ENCODE results near the gene SLC2A5. TPM values are rescaled to one million over a fixed set of nuclear protein-coding genes. Genes with fewer than 3 reads are reported as not detected.

Gene SLC2A5
- polyA plus RNA-seq, 4 donors, result 0.60 to 1.1 (median 0.90) TPM

- no peak for DNase-seq (ENCODE audit: low read depth in 4 of 4, low spot score in 2 of 4)
Measured at GRCh38 chr1:9093581-9093980, 24.1 kb upstream of the SLC2A5 start.

DNA sequence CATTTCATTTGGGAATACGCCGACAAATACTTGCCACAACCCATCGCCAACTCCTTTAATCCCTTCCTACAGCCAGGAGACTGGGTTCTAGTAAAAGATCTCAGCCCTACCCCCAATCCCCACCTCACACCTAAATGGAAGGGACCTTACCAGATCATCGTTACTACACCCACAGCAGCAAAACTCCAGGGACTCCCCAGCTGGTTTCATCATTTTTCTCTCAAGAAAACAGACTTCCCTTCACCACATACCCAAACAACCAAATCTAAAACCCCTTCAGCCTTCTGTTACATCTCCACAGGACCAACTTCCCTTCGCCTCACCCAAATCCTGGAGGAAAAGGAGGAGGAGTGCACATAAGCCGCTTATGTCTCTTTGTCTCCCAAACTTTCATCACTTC, 23.7 kb upstream of the SLC2A5 start:
- no peak for DNase-seq (ENCODE audit: low read depth in 4 of 4, low spot score in 2 of 4)

GRCh38 chr1:9088807-9089206, 19.4 kb upstream of the SLC2A5 start:
- no peak for DNase-seq (ENCODE audit: low read depth in 4 of 4, low spot score in 2 of 4)

GRCh38 chr1:9087411-9088125, 18.1 kb upstream of the SLC2A5 start:
- DNase-seq (ENCODE audit: low read depth in 4 of 4, low spot score in 2 of 4), result no peak

- DNase-seq (ENCODE audit: low read depth in 4 of 4, low spot score in 2 of 4), result no peak
Measured at GRCh38 chr1:9086796-9087195, 17.4 kb upstream of the SLC2A5 start.

DNA sequence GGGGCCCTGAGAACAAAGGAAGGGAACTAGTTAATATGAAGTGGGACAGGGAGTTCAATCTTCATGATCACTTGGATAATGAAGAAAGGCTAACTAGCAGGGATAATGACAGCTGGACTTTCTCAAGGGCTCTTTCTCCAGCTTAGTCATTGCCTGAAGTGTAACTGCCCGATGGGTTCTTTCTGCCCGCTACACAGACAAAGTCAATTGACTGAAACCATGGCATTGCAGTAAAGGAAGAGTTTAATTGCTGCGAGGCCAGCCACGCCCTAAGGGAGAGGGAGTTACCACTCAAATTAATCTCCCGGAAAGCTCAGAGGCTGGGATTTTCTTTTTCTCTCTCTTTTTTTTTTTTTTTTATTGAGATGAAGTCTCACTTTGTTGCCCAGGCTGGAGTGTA, 16.6 kb upstream of the SLC2A5 start:
- DNase-seq (ENCODE audit: low read depth in 4 of 4, low spot score in 2 of 4), result no peak

DNA sequence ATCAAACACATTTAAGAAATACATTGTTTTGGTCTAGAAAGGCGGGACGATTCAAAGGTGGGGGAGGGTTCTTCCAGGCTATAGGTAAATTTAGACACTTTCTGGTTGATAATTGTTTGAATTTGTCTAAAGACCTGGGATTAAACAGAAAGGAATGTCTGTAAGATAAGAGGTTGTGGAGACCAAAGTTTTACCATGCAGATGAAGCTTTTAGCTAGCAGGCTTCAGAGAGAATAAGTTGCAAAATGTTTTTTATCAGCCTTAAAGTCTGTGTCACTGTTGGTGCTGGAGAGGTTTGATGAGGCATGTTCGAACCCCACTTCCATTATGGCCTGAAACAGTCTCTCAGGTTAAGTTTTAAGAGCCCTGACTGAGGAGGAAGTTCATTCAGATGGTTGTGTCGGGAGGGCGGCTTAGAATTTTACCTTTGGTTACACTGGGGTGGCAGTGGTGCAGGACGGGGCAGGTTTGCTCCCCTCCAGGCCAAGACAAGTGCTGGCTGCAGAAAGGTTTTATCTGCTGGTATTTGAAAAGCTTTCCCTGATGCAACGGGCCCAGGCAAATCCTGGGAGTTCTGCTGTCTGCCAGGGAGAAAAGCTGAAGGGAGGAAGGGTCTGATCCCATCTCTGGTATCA, 16.0 kb upstream of the SLC2A5 start:
- no peak for DNase-seq (ENCODE audit: low read depth in 4 of 4, low spot score in 2 of 4)

DNA sequence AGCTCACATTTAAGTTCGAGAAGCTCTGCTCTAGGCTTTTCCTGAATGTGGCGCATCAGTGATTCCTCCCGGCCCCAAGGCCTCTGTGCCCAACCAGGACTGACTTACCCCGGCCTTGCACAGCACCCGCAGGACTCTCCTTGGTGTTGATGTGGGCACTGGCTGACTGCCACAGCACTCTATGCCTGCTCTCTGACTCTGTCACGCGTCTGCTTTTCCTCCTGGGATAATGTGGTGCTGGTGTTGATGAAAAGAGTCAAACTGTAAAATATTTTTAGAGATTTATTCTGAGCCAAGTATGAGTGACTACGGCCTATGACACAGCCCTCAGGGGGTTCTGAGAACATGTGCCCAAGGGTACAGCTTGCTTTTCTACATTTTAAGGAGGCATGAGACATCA, 15.5 kb upstream of the SLC2A5 start:
- DNase-seq (ENCODE audit: low read depth in 4 of 4, low spot score in 2 of 4), result no peak

DNA sequence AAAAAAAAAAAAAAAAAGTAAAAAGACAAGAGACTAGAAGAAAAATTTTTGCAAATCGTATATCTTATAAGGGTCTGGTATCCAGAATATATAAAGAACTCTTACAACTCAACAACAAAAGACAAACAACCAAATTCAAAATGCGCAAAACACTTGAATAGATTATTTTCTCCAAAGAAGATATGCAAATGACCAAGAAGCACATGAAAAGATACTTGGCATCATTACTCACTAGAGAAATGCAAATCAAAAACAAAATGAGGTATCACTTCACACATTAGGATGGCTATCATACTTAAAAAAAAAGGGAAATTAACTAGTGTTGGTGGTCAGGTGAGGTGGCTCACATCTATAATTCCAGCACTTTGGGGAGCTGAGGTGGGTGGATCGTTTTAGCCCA, 12.0 kb upstream of the SLC2A5 start:
- no peak for DNase-seq (ENCODE audit: low read depth in 4 of 4, low spot score in 2 of 4)

DNA sequence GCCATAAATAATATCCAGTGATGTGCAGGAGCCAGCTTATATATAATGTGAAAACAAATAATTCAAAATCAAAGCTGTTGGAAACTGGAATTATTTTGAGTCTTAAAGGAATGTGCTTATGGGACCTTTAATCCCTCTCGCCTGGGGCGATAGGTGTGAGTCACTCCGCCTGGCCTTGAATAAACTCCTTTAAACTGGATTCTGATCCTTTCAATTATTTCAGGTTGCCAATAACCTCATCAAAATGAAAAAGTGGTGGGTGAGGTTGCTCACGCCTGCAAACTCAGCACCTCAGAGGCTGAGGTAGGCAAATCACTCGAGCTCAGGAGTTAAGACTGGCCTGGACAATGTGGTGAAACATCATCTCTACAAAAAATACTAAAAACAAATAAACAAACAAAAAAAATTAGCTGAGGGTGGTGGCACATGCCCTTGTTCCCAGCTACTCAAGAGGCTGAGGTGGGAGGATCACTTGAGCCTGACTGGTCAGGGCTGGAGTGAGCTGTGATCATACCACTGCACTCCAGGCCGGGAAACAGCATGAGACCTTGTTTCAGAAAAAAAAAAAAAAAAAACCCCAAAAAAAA, 11.4 kb upstream of the SLC2A5 start:
- DNase-seq (ENCODE audit: low read depth in 4 of 4, low spot score in 2 of 4), result no peak

DNA sequence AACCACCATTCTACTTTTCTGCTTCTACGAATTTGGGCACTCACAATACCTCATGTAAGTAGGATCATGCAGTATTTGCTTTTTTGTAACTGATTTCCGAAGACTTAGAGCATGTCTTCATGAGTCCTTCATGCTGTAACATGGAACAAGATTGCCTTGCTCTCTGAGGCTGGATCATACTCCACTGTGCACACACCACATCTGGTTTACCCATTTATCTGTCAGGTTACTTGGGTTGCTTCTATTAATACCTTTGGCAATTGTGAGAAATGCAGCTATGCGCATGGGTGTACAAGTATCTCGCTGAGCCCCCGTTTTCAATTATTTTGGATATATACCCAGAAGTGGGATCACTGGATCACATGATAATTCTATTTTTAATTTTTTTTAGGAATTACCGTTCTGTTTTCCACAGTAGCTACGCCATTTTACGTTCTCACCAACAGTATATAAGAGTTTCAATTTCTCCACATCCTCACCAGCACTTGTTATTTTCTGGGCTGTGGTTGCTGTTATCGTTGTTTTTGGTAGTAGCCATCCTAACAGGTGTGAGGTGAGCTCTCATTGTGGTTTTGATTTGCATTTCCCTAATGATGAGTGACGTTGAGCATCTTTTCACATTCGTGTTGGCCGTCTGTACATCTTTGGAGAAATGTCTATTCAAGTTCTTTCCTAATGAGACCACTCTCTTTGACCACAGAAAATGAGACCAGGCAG, 10.7 kb upstream of the SLC2A5 start:
- DNase-seq (ENCODE audit: low read depth in 4 of 4, low spot score in 2 of 4), result no peak

- no peak for DNase-seq (ENCODE audit: low read depth in 4 of 4, low spot score in 2 of 4)
Measured at GRCh38 chr1:9078752-9079500, 9.5 kb upstream of the SLC2A5 start.

DNA sequence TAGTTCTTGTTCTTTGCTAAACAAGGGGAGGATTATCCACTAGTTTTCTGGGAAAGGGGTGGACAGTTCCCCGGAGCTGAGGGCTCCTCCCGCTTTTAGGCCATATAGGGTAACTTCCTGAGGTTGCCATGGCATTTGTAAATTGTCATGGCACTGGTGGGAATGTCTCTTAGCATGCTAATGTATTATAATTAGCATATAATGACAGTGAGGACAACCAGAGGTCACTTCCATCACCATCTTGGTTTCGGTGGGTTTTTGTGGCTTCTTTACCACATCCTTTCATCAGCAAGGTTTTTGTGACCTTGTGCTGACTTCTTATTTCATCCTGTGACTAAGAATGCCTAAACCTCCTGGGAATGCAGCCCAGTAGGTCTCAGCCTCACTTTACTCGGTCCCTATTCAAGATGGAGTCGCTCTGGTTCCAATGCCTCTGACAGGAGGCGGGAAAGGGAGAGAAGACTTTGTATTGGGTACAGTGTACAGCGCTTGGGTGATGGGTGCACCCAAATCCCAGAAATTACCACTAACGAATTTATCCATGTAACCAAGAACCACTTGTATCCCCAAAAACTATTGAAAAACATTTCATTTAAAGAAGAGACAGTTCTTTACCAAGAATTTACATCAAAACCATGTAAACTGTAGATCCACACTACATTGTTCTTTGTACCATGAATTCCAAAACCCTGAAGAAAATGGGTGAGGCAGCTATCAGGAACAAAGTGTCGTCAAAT, 8.7 kb upstream of the SLC2A5 start:
- no peak for DNase-seq (ENCODE audit: low read depth in 4 of 4, low spot score in 2 of 4)

- peak; percentile 24 to 55 (median 50) for DNase-seq (ENCODE audit: low read depth in 4 of 4, low spot score in 2 of 4)
Measured at GRCh38 chr1:9075022-9075421, 5.6 kb upstream of the SLC2A5 start.

DNA sequence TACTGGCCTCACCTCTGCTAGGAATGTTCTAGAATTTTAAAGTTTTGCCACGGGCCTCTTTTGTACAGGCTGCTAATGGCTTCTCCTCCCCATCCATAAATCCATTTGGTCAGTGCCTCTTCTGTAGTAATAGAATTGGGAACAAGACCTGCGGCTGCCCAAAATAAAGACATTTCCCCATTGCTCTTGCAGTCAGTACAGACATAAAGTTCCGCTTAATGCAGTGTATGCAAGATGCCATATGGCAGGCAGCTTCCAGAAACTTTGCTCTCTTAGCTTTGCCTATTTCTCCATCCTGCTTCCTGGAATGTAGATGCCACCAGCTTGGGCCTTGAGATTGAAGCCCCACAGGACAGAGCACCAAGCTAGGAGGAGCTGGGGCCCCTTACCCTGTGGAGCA, 3.7 kb upstream of the SLC2A5 start:
- DNase-seq (ENCODE audit: low read depth in 4 of 4, low spot score in 2 of 4), result no peak

- no peak for DNase-seq (ENCODE audit: low read depth in 4 of 4, low spot score in 2 of 4)
Measured at GRCh38 chr1:9071554-9072235, 2.3 kb upstream of the SLC2A5 start.

DNA sequence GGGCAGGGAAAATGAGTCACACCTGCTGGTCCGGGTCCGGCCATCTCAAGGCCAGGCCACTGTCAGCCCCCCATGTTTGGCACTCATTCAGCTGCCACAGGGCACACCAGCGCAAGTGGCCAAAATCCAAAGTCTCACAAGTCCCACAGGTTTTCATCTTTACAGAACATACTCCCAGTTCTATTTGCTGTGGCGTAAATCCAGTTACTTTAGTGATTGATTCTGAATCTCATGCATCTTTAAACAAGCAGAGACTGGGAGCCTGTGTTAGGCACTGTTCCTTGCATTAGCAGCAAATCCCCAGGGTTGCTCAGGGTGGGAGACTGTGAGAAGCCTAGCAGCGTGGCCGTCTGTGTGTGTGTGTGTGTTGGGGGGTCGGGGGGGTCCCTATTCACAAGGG, 1.1 kb upstream of the SLC2A5 start:
- DNase-seq (ENCODE audit: low read depth in 4 of 4, low spot score in 2 of 4), result no peak

DNA sequence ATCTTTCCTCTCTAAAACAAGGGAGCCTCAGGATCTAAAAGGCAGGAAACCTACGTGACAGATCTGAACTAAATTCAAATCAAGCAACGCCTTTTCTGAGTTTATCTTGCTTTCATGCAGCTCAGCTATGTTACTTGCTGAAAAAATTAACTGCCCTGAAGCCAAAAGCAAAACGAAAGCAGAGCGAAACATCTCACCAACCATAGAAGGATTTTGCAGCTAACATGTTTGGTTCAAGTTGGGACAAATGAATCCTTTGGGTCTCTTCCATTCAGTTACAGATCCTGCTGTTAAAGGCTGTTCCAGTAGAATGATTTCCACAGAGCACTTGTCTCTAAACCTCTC, 482 bp downstream of the SLC2A5 start:
- no peak for DNase-seq (ENCODE audit: low read depth in 4 of 4, low spot score in 2 of 4)

GRCh38 chr1:9066945-9067807, 2.3 kb downstream of the SLC2A5 start:
- DNase-seq (ENCODE audit: low read depth in 4 of 4, low spot score in 2 of 4), result no peak

All from left renal cortex interstitium (tissue), 4 donors.